AG08395 (cell line): ENCODE data around the gene CD180.

Experiments used
- DNase-seq: peaks from one replicate; pipeline ENCODE4 v3.0.0; 2012; ENCODE audit warnings: mixed read lengths, low spot score

Gene CD180

DNA sequence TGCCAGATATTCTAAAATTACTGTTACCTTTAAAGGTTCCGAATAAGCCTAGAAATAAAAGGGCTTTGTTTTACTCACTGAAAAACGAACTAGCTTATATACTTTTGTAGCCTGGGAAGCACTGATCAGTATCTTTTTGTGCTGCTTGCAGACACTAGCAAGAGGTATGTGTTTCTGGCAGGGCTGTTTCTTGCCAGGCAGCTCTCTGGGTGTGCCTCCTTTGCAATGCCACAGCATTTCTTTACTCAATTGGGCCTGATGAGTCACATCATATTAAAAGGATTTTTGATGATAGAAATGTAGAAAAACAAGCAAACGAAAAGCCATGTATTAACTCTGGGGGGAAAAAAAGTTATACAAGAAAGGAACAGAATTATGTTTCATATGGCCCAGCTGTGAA, 35.6 kb downstream of the CD180 start:
- DNase-seq, result peak; percentile 83

DNA sequence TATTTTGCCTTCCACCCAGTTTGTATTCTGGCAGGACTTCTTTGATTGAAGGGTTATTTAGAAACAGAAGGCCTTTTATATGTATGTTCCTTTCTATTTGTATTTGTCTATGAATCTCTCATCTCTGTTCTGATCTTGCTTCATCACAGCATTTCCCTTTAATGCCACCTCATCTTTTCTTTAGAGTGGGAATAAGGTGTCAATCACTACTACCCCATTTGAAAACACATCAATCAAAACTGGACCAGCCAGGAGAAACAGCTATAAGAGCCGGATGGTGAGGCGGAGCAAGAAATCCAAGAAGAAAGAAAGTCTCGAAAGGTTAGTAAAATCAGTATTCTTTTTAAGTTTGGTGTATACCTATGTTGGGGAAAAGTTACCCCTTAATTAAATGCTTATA, 36.3 kb downstream of the CD180 start:
- no peak for DNase-seq

DNA sequence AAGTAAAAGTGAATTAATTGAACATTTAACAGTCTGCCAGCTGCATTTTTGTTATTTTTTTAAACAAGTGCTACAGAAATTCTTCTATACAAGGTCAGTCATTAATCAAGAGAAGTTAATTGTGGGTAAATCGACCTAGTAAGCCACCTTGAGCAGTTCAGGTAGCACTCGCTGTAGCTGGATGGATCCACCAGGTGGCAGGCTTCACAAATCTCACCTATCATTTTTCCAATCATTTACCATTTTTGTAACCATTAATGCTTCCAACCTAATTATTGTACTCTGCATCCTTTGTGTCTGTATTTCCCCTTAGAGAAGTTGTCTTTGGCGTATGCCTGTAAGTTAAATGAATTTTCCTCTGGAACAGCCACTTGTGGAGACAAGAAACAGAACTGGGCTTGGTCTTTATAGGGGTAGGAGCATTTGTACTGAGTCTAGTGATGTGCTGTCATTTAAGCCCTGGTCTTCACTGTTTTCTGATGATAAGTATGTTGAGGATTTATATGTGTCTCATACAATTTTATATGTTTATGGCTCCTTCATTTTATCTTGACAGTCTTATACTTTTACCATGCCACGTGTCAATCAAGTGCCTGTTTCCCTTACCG, 39.5 kb downstream of the CD180 start:
- peak; percentile 31 for DNase-seq

DNA sequence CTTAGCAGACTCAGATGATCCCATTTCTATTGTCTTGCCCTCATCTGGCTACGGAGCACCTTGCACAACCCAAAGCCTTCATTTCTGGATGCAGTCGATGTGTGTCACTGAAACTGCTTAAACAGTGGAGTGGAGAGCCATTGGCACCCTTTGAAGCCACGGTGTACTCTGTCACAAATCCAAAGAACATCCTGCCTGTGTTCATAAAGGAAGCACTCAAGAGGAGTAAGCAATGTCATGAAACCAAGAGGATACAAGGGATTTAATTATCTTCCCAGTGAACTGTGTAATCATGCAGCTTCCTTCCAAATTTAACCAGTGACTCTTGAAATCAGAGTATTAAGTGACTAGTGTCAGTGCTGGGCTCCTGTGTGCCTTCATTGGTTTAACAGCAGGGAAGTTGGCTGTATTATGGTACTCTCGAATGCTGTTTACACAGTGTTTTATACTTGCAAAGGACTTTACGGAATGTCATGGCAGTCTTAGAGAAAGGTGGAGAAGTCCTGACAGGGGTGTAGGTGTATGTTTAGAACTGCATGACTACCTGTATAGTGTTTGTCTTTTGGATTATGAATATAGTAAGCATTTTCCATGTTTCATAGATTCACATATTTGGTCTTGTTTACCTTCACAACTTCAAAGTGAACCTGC, 41.9 kb downstream of the CD180 start:
- no peak for DNase-seq

DNA sequence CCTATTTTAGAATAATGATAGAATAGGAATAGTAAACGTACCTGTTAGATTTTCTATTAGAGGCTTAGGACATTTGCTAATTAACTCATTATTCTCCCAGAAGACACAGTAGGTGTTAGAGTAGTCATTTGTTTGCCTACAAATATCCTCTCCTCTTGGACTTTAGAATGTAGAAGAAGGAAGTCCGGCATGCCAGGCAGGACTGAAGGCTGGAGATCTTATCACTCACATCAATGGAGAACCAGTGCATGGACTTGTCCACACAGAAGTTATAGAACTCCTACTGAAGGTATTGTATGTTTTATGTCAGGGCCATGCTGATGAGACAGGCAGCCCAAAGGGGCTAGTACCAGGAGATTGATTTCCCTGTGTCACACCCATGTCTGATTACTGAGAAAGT, 43.3 kb downstream of the CD180 start:
- no peak for DNase-seq

DNA sequence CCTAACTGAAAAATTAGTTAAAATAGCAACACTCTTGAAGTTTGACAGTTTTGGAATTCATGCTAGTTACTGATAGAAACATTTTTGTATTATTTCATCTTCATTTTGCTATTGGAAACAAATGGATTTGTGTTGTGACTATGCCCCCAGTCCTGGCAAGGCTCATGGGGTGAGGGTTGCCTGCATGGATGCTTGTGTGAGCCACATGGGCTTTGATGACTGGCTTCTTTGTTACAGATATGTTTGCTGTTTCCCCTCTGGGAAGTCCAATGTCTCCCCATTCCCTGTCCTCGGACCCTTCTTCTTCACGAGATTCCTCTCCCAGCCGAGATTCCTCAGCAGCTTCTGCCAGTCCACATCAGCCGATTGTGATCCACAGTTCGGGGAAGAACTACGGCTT, 44.2 kb downstream of the CD180 start:
- DNase-seq, result no peak

DNA sequence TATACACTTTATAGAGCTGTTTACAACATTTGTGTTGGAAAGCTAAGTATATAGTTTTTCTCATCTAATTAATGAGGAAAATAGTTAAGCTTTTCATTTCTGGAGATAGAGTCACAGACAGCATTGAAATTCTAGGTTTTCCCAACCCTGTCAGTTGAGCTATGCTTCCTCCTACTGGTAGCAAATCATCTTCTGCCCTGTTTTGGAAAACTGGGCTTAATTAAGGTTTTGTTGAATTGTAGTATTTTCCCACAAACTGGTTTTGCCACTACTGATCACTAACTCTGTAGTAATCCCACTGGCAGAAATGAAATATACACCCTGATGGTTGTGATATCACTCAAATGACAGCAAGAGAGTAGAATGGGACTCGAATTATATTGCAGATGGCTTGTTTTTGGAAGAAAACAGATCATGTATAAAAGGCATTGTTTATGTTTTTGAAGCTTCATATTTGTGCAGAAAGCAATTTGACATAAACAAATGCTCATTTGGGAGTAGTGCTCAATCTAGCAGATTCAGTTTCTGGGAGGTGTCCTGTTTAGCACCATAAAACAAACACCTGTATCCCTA, 46.6 kb downstream of the CD180 start:
- DNase-seq, result peak; percentile 57

DNA sequence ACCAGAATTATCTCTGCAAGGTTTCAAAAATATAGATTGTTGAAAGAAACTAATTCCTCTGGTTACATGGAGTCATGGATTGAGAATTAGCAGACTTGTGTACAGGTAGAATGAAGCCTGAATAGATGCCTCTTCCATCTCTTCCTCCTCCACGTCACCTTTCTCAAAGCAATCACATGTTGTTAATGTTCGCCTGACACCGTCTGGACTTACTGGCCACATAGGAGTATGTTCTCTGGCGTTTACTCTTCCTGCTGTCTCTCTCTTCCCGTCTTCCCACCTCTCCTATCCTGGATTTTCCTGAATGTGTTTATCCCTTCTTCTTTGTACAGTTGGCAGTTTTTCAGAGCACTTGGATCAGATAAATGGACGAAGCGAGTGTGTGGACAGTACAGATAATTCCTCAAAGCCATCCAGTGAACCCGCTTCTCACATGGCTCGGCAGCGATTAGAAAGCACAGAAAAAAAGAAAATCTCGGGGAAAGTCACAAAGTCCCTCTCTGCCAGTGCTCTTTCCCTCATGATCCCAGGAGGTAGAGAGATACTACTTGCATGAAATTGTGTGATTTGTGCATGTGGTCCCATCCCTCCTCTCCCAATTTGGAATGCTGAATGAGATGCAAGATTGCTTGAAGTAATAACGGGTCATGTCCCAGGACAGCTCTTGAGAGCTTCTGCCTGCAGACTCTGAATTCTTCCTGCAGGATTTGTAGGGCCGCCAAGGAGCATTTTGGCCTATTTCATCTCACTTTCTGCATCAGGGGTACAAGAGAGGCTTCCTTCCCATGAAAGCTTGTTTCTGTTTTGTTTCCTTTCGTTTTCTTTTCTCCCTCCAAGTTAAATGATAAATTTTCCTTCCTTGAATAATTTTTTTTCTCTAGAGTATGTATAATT, 47.3 kb downstream of the CD180 start:
- DNase-seq, result no peak

DNA sequence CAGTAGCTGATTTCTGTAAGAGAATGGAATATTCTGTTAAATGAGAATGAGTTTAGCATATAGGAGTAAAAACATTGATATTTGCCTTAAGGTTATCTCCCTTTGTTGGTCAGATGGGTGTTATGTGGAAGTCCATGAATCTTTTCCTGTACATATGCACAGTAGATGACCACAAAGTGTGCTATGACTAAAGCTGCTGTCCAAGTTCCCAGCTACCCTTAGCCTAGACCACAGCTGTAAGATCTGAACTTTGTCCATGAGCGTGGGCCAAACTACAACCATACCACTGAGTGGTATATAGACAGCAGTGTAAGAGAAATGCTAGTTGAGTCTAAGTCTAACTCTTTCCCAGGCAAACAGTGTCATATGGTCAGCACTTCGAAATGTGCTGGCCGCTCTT, 48.8 kb downstream of the CD180 start:
- DNase-seq, result no peak

DNA sequence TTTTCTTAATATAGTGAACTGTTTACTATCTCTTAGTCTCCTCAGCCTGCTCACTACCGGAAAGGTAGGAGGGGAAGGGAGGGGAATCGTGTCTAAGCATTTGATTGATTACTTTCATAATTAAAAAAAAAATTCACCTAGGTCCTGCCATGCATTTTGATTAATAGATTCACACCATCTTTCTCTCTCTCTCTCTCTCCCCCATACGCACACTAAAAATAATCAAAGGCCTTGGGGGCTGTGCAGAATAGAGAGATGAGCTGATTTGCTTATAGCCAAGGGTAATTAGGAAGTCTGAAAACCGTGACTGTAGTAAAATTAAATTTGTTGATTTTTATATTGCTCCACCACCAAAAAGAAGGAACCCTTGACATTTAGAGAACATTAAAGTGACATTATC, 49.6 kb downstream of the CD180 start:
- no peak for DNase-seq

DNA sequence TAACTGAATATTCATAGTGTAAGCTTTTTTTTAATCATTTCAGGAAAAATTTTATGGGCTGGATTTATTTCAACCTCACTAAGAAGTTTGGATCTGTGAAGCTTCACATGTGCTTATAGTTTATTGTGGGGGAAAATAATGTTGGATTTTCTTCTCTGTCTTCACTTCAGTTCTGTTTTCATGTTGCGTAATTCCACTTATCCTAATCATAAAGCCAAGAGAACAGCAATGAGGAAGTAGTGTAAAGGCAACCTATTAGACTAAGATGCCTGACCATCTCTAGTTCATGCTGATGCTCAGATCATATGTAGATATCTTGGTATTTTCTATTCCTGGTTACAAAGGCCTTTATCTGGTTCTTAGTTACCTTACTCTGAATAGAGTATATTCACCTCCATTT, 50.0 kb downstream of the CD180 start:
- no peak for DNase-seq

DNA sequence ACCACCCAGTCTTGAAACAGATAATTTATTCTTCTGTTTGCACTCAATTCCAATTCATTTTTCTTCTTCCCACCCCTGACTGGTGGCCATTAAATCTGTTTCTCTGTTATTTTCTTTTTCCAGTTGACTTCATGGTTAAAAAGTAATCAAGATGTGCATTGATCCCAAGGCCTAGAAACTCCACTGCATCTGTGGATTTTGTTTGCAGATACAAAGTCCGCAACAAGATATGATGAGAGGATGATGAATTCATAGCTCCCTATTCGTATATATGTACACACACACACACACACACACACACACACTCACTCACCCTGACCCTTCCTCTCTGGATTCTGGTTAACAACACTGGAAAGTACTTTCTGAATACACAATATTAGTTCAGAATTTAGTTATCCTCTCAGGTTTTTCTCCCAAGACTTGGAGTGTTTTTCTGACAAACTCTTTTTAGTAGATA, 52.4 kb downstream of the CD180 start:
- DNase-seq, result no peak

DNA sequence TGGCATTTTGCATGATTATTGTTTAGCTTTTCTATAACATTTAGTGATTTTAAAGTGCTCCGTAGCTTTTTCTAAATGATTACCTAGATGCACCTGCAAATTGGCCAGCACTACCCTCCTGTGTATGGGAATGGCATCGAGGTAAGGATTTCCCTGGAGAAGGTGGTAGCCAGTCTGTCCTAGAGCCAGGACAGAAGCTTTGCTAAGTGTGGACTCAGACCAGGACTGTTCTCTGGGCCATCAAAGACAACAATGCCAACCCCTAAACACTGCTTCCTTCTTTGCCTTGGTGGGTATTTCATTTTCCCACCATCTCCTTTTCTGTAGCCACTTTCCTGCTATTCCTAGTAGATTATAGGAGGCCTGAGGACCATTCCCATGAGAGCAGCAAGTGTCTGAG, 53.0 kb downstream of the CD180 start:
- no peak for DNase-seq

DNA sequence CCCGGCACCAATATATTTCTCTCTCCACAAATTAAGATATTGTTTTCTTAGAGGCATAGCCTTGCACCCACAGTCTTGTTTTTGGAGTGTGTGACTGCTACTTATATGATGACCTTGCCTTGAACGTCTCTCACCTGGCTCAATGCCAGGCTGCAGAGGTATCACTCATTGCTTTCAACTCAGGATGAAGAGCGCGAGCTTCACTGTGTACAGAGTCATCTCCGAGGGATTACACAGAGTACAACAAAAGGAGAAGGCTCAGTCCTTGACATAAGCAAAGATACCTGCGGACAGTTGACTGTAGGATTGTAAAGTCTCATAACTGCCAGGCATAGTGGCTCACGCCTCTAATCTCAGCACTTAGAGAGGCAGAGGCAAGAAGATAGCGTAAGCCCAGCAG, 53.8 kb downstream of the CD180 start:
- no peak for DNase-seq

DNA sequence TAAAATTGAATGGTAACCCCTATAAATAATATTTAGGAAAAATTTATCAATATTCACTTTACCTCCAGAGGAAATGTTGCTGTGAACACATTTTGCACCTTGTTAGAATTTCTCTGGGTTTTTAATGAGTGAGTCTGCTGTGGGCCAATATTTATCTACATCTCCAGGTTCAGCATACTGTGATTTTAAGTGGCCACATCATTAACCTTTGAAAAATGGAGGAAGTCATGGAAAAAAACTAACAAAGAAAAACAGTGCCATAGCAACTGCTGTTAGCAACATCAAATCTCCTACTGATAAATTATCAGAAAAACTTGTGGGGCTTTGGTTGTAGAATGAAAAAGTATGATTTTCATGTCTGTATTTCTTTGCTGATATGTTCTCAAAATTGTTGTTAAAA, 55.0 kb downstream of the CD180 start:
- no peak for DNase-seq

DNA sequence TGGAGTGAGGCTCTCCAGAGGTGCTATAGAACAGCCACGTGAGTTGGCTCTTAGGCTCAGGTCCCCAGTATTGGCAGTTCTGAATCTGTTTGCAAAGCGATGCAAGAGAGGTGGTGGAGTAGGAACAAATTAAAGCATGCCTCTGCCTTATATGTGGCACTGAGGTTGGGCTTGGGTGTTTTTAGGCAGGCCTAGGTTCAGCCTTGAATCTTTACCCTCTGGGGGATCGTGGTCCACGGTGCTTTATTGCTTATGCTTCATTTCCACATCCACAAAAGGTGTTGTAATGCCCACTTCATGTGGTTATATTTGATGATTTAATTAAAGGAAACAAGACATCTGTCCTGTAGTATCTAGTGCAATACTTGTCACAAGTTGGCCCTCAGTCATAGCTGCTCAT, 56.2 kb downstream of the CD180 start:
- no peak for DNase-seq

DNA sequence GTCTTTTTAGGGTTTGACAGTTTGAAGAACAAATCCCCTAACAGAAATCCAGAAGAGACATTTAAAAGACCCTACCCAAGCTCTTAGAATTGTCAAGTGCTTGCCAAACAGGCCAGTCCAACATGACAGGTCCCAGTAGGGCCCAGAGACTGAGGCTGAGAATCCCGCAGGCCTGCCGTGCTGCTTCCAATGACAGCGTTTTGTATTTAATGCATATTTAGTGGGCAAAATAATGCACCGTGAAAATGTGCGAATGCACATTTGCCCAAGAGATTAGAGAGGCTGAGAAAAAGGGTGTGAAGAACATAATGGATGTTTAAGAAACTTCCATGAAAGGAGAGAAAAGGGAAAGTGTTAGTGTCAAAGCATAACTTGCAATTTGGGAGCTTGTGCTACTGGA, 57.6 kb downstream of the CD180 start:
- no peak for DNase-seq

DNA sequence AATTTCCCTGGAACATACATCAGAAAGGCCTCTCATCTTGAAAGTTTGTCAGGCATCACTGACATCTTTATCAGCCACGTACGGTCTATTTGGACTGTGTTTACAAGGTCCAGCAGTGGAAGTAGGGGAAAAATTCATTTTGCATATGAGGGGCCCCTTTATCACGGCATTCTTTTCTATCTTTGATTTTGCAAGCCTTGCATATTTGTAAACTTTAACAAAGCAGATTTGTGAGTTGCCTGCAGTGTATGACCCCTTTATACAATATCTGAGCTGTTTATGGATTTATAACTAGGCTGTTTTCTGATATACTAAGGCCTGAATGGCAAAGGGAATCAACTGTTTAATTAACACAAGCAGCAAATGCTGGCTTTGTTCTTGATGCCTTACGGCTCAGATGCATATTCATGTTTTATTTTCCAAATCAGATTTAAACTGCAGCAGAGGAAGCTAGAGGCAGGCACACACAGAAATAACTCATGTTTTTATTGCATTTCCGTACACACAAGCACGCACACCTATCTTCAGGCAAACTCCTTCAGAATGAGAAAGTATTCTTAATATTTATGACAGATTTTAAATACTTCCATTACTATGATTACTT, 61.1 kb downstream of the CD180 start:
- DNase-seq, result no peak

DNA sequence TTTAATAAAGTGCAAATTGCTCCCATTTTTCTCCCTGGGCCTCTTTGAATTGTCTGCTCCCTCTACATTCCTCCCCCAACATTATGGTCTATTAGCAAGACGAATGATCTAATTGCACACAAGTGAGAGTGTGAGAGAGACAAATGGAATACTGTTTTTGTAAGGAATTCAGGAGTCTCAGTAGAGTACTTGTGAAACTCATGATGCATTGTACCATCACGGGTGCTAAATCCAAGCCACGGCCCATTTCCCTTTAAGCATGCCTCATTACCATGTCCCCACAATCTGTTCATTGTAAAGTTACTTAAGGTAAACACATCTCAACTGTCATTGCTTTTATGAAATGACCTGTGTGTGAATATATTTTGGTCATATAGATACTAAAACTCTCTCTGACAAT, 62.8 kb downstream of the CD180 start:
- no peak for DNase-seq

DNA sequence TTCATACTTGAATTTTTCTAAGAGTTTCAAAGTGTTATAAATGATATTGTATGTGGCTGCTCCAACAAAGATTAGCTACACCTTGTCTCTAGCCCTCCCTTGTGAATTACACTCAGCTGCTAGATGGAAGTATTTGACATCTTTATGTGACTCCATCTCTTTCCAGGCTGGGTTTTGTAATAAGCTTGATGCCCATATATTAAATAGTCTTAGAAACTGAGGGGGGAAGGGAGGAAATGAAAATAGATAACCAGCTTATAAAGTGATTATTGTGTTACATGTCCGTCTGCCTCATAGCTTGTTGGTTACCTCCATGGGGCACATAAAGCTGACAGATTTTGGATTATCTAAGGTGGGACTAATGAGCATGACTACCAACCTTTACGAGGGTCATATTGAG, 63.4 kb downstream of the CD180 start:
- DNase-seq, result no peak

DNA sequence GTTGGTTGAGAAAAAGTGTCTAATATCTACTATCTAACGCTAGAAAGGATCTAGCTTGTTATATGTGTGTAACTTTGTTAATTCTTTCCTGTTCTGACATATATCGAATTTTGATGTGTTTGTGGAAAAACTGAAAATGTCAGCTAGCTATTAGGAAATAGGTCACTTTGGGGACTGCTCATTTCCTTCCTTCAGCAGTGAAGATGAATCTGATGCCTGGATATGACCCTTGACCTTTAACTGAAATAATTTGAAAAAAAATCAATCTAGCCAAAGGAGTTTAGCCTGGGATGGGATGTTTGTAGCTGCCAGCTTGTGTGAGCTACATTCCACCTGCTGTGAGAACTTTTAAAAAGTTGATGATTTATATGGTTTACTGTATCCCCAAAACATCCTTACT, 66.8 kb downstream of the CD180 start:
- no peak for DNase-seq
